Retina (tissue), 1 donor: ENCODE measurements around the gene C4orf50.
"Not testable (repeated sequence)": the region's sequence is repeated elsewhere in the genome, so short reads cannot be mapped to it uniquely, and the experiment has no call there.

ENCODE experiments used
- DNase-seq: peaks from one replicate; pipeline ENCODE4 v3.0.0-alpha.2; 2016

The C4orf50 gene

DNA sequence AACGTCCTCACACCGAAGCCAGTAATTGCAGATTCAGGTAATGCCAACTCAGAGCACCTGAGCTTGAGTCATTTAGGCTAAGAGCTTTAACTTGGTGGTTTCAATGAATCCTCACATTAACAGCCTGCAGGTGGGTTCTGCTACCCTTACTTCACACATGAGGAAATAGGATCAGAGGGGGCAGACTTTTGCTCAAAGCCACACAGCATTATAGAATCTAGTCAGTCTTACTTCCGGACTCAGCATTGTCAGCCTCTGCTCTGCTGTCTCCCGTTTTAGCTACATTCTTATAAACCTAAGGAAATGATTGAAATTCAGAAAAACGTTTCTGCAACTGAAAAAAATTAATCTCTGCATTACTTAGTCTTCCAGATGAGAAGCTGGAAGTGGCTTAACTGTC, 6.0 kb downstream of the C4orf50 start:
- DNase-seq = no peak

DNA sequence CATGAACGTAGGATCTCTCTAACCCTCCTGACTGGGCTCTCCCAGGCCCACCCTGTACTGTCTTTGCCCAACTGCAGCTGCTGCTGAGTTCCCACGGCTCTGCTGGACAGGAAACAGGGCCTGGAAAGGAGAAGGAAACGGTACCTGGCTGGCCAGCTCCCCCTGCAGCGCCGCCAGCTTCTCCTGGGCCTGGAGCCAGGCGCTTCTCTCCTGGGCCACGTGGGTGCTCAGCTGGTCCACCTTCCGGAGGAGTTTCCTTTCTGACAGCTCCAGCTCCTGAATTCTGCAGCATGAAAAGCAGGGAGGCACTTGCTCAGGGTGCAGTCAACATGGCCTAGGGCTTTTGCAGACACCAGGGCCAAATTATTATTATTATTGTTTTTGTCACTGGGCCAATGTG, 6.5 kb downstream of the C4orf50 start:
- no peak for DNase-seq

DNA sequence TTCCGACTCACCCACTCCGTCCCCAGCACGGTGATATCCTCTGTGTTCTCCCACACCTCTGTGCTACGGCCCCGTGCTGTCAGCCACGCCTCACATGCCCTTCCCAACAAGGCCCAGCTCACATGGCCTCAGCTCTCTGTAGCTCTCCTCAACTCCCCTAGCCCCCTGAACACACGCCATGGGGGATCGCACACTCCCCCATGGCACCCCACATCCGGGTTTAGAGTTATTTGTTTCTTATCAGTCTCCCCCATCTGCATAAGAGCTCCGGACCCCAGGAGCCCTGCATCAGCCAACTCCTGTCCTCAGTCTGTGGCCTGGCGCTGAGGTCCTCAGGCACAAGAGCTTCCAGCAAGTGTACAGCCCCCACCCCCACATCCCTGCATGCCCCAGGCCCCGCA, 7.0 kb downstream of the C4orf50 start:
- DNase-seq = no peak

DNA sequence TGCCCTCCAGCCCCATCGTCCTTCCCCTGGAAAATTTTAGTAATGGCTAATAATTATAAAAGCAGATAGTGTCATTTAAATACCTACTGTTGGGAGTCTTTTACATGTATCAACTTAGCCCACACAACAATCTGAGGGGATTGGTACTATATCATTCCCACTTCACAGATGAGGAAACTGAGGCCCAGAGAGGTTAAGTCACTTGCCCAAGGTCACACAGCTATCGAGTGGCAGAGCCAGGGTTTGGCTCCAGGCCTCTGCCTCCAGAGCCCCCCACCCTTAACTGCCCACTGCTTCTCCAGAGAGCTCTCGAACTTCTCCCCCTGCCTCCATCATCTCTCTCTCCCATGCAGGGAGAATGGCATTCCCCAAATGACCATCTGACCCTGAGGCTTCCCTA, 7.4 kb downstream of the C4orf50 start:
- no peak for DNase-seq

DNA sequence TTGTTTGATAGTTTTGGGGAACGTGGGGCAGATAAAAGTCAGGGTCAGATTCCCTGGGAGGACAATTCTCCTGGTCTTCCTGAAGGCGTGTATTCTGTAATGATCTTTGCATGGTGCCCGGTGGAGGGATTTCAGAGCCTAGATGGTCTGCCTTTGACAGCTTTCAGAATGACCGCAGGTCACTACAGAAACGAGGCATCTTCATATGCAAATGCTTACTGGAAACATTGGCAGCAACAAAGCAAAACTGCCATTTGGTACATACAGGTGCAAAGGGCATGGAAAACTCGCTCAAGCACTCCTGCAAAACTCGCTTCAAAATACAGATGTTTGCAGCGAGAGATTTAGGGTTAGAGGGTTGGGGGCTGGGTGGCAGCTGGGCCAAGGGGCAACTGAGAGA, 8.8 kb downstream of the C4orf50 start:
- no peak for DNase-seq

DNA sequence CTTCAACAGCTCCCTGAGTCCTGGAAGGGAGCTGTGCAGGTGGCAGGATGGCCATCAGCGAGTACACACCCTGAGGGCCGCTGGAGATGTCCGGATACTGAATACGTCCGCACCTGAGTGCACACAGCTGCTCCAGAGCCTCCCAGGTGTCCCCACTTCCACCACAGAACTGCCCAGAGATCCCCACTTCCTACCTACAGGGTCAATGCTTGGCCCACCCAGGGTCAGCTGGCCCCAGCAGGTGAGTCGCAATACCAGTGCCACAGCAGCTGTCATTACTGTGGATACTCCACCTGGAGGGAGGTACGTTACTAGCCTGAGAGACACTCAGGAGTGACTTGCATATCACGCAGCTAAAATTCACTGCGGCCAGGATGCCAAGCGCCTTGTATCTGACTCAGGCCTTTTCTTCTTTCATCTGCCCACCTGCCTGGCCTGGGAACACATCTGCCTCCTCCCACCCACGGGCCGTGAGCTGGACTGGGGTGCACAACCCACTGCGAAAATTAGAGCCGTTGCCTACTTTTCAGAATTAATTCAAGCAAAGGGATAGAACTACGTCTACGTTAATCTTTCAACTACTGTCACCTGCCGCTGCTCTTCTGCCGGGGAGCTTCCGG, 9.4 kb downstream of the C4orf50 start:
- no peak for DNase-seq

DNA sequence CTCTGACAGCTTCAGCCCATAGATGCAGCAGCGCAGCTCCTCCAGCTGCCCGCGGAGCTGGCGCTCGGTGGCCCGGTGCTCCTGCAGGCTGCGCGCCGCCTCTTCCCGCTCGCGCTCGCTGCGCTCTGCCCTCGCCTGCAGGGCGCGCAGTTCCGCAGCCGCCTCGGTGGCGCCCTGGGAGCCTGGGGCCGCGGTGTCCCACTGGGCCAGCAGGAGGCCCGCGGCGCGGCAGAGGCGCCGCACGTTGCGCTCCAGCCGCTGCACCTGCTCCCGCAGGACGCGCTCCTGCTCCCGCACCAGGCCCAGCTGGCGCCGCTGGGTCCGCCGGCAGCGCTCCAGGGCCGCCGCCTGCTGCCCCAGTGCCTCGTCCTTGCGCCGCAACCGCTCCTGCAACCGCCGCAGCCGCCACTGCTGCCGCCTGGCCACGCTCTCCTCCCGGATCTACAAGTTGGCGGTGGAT, 10.1 kb downstream of the C4orf50 start:
- no peak for DNase-seq

DNA sequence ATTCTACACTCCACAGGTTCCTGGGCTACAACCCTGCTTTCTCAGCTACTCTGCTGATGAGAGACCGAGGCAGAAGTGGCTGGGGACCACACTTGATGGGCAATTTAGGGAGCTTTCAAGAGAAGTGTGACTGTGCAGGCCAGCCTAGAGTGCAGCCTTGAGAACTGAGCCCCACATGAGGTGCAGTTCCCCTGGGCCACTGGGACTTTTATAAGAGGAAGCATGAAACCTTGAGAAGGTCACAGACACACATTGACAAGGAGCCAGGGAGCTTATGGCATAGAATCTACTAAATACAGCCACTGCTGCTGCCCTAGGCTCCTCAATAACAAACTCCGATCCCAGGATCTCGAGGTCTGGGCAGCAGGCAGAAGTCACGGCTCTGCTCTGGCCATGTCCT, 13.1 kb downstream of the C4orf50 start:
- no peak for DNase-seq

DNA sequence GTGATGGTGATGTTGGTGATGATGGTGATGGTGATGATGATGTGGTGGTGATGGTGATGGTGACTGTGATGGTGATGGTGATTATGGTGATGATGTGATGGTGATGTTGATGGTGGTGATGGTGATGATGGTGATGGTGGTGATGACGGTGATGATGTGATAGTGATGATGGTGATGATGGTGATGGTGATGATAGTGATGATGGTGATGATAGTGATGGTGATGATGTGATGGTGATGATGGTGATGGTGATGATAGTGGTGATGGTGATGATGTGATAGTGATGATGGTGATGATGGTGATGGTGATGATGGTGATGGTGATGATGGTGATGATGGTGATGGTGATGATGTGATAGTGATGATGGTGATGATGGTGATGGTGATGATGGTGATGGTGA, 14.7 kb downstream of the C4orf50 start:
- not testable (repeated sequence) for DNase-seq

DNA sequence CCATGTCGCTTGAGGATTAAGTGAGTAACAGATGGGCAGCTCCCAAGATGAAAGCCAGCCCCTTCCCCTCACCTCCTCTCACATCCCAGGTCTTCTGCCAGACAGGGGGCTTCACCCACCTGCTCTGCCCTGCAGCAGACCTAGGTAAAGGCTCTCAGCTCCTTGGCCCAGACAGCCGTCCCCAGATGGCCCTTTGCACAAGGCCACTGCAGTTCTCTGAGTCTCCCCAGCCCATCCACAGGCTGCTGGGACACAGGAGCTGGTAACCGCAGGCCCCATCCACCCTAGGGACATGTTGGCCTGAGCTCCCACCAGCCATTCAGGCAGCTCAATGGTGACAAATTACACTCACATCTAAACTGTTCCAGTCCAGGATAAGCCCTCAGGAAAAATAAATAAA, 15.3 kb downstream of the C4orf50 start:
- DNase-seq = no peak

DNA sequence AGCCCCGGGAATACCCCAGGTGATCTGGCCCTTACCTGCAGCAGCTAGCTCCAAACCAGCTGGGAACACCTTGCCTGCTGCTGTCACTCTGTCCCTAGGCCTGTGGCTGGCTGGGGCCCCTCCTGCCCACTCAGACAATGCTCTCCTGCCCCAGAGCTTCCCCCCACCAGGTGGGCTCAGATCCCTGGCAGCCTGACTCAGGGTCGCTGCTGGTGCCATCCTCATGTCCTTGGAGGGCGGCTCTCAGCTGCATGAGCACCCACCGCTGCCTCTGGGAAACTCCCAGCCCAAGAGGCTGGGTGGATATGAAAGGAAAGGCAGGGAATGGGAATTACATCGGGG, 15.8 kb downstream of the C4orf50 start:
- DNase-seq = no peak

DNA sequence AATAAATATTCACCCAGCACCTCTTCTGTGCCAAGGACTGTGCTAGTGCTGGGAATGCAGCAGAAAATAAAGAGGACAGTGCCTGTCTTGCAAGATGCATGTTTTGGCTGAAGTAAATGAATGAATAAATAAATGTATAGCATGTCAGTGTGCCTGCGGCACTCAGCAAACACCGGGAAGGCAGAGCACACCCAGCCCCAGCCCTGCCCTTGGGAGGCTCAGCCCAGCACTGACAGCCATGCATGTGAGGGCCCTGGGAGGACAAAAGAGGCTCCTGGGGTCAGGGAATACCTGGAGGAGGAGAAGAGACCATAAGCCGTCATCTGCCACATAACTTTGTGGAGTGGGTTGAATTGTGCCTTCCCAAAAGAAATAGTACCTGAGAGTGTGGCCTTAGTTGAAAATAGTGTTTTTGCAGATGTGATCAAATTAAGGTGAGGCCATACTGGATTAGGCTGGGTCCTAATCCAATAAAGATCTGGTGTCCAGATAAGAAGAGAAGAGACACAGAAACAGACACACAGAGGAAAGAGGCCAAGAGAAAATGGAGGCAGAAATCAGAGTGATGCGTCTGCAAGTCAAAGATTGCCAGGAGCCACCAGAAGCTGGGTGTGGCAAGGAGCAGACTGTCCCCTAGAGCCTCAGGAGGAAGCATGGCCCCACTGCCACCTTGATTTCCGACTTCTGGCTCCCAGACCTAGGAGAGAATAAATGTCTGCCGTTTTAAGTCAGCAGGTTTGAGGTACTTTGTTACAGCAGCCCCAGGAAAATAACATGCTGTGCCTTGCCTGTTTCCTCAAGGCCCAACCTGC, 16.3 kb downstream of the C4orf50 start:
- DNase-seq = no peak

DNA sequence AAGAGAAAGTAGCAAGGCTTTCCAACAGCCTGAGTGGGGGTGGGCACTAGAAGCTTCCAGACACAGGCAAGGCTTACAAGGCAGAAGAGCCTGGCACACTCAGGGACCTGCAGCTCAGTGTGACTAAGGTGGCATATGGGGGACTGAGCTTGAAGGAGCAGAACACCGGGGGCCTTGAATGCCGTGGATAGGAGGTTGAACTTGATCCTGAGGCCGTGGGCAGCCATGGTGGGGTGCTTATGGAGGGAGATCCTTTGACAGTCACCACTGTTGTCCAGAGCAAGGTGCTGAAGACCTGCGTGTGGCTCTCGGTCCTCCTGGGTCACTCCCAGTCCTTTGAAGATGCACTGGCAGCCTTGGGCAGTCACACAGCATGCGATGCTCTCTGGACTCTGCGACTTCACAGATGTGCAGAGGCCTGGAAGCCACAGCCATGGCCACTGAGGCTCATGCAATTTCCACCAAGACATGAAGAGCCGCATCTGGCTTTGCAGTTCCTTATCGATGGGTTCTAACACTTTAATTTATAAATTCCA, 18.3 kb downstream of the C4orf50 start:
- DNase-seq = no peak

DNA sequence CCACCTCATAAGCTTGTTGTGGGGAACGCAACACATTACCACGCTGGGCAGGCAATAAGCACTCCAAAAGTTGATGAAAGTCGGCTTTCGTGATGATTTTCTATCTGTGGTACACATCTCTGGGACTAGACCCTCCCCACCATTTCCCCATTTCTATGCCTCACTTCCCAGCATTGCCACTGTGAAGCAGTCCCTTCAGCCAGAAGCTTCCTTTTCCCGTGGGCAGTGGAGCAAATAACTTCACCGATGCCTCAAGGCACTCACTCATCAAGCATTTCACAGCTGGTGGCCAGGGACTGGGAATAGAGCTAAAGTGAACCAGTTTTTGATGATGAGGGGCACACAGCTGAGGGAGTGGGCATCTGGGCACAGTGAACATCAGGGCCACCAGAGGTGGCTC, 18.9 kb downstream of the C4orf50 start:
- peak; percentile 58 for DNase-seq

DNA sequence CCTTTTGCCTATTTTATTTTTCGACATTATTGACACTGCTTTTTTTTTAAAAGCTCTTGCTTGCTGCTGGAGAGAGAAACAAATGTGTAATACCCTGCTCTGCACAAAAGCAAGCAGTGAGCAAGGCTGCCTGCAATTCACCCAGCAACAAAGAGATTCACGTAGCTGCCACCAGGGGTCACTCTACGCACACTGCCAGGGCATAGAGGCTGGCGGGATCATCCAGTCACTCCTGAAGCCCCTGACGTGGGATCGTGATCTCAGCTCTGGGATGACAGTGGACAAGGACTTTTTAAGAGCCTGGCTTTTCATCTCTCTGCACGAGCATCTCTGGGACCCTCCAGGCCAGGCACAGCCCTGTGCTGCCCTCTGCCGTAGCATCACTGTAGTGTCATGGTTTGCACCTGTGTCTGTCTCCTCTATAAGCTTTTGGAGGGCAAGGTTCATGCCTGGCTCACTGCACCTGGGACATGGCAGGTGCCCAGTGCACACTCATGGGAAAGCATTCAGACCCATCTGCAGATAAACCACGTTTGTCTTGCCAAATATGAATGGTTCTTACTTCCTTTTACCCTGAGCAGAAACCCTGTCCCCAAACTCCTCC, 19.8 kb downstream of the C4orf50 start:
- peak; percentile 86 for DNase-seq

DNA sequence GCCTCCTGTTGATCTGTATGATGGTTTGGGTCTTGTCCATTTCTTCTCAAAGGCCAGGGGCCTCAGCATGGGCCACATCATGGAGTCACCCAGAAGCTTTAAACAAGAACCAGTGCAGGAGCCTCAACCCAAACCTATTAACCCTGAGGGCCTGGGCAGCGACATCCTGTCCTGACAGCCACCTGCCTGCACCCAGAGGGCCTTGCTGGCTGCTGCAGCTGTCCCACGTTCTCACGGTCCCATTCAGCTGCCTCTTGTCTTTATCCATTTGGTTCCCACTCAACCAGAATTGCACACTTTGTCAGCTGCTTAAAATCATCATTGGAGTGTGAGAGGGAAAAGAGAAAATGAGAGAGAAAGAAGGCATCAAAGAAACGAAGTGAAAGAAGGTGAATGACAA, 21.6 kb downstream of the C4orf50 start:
- peak; percentile 39 for DNase-seq

DNA sequence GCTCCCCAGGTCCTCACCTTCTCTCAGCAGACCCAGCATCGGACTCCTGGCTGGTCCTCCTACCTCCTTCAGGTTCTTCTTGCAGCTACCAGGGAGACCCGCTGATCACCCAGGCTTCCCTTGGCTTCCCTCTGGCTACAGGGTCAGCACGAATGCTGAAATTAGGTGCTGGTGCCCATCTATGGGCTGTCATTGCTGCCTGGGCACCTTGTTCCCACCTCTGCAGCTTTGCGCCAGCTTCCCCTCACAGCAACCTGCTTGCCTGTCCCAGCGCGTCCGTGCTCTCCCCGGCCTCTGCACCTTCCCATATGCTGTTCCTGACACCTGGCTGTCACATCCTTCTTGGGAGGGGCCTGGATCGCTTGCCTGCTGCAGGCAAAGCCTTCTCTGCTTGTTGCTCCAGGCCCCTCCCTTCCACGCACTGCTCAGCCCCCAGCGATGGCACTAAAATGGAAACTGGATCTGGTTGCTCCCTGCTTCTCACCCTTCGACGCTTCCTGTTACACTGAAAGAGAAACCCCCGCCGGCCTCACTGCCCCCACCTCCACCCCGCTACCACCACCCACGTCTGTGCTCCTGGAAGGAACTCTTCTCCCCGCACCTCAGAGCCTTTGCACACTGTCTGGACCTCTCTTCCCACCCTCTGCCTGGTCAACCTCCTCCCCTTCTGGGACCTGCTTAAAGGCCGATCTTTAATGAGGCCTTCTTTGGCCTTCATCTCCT, 22.2 kb downstream of the C4orf50 start:
- peak; percentile 29 for DNase-seq

DNA sequence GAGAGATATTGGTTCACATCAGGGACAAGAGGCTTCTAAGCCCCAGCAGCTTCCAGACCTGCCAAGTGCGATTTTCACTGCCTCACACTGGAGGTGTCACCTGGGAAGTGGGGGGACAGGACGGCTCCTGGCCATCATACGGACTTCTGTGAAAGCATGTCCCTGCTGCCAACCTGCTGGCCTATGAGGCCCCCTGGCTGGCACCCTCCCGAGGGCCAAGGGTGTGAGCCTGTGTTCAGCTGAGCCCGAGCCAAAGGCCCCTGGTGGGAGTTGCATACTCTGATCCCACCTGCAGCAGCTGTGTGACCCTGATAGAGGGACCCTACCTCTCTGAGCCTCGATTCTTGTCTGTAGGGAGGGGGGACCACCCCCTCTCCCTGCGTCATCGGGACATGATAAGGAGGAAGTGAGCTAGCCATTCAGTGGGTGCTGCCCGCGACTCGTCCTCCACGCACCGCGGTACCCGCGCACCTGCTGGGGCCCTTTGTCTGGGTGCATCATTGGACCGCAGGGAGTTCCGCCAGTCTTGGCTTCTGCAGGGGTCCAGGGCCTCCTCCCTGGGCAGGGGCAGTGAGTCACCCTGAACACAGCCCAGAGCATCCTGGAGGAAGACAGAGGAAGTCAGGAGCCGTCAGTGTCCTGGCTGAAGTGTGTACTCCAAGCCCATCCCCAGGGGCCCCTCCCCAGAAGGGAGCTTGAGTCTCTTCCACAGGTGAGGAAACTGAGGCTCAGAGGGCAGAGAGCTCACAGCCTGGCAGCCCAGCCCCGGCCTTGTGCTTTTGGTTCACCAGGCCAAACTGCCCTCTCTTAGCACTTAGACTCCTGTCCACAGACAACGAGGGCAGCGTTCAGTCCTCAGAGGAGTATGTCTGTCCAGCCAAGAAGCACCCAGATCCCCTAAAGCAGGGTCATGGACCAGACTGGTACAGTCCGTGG, 24.1 kb downstream of the C4orf50 start:
- no peak for DNase-seq

DNA sequence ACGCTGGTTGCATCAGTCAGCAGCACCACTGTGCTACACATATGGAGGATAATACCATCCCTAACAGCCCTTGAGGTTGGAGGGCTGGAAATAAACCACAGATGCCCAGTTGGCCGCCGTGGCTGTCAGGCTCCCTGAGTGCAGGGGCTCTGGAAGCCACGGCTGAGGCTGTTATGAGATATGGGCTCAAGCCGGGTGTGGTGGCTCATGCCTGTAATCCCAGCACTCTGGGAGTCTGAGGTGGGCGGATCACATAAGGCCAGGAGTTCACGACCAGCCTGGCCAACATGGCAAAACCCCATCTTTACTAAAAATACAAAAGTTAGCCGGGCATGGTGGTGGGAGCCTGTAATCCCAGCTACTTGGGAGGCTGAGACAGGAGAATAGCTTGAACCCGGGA, 24.9 kb downstream of the C4orf50 start:
- DNase-seq = not testable (repeated sequence)

DNA sequence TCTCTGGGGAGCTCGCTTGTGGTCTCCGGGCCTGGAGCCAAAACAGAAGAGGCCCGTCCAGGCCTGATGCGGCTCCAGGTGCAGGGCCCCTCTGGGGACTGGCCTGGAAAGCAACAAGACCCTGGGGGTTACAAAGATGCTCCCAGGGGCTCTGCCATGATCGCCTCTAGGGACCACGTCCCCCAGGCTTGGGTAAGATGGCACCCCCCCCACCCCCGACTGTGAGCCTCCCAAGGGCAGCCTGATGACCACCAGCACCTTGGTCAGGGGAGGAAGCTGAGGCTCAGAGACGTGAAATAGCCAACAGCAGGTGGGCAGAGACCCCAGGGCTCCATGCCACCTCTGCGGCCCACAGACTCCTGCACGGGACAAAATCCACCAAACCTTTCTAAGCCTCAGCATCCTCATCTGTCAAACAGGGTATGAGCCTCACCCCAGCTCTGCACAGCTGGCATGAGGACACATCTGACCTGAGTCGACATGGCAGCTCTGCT, 25.4 kb downstream of the C4orf50 start:
- DNase-seq = no peak

DNA sequence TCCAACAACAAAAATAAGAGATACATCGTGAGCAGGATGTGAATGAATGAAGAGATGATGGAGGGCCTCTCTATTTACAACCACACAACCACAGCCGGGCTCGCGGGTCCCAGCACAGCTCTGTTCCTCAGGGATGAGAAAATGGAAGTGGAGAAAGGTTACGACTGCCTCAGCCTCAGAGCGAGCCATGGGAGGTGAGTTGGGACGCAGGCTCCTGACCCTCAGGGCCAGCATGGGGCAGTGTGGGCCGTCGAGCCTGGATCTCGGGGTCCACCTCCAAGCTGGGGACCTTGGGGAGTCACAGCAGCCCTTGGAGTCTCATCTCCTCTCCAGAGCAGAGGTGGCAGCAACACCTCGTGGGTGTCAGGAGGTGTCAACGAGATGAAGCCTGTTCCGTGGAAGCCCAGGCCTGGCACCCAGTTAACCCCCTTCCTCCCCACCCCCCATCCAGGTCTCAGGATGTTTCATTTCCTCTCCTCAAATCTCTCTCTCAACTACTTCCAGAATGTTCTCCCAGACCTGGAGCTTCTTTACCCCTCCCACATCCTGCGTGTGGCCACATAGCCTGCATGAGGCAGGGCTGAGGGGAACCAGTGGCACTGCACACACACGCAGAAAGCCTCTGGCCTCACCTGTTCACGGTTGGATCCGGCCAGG, 25.9 kb downstream of the C4orf50 start:
- no peak for DNase-seq
